ENCODE results near the gene PLEKHA6.

Gene PLEKHA6

GRCh38 chr1:204405988-204406387, 46.3 kb upstream of the PLEKHA6 start:
- no peak for TF ChIP-seq CTCF (IDR thresholded peaks at IDR 0.05; ENCODE audit: control insufficient read depth, extremely low read depth, insufficient read depth)
- 0 out of 2 replicates have a peak overlapping the region, but pooled peaks have one; percentile 78 for H3K4me3 ChIP-seq (ENCODE audit: low read depth, low read length)
- DNase-seq (ENCODE audit: low read depth) = peak; percentile 81

- no peak for TF ChIP-seq CTCF (IDR thresholded peaks at IDR 0.05; ENCODE audit: control insufficient read depth, extremely low read depth, insufficient read depth)
- peak overlapping the region; percentile 28 for H3K4me3 ChIP-seq (ENCODE audit: low read depth, low read length)
These were observed 44.9 kb upstream of the PLEKHA6 start for GRCh38 chr1:204404629-204405028.

GRCh38 chr1:204402391-204402790, 42.7 kb upstream of the PLEKHA6 start:
- DNase-seq (ENCODE audit: low read depth) = no peak
- no peak for TF ChIP-seq CTCF (IDR thresholded peaks at IDR 0.05; ENCODE audit: control insufficient read depth, extremely low read depth, insufficient read depth)
- H3K4me3 ChIP-seq (ENCODE audit: low read depth, low read length) = no peak overlapping the region

More at GRCh38 chr1:204404629-204405028, 44.9 kb upstream of the PLEKHA6 start:
- DNase-seq (ENCODE audit: low read depth) = no peak

- H3K4me3 ChIP-seq (ENCODE audit: low read depth, low read length) = no peak overlapping the region
These were observed 42.0 kb upstream of the PLEKHA6 start for GRCh38 chr1:204401730-204402129.

GRCh38 chr1:204400882-204401510, 41.3 kb upstream of the PLEKHA6 start:
- no peak for TF ChIP-seq CTCF (IDR thresholded peaks at IDR 0.05; ENCODE audit: control insufficient read depth, extremely low read depth, insufficient read depth)
- no peak for DNase-seq (ENCODE audit: low read depth)
- H3K4me3 ChIP-seq (ENCODE audit: low read depth, low read length) = no peak overlapping the region

More at GRCh38 chr1:204401730-204402129, 42.0 kb upstream of the PLEKHA6 start:
- no peak for DNase-seq (ENCODE audit: low read depth)
- no peak for TF ChIP-seq CTCF (IDR thresholded peaks at IDR 0.05; ENCODE audit: control insufficient read depth, extremely low read depth, insufficient read depth)

- peak; percentile 89 for TF ChIP-seq CTCF (IDR thresholded peaks at IDR 0.05; ENCODE audit: control insufficient read depth, extremely low read depth, insufficient read depth)
- DNase-seq (ENCODE audit: low read depth) = peak; percentile 89
- no peak overlapping the region for H3K4me3 ChIP-seq (ENCODE audit: low read depth, low read length)
These were observed 38.7 kb upstream of the PLEKHA6 start for GRCh38 chr1:204398197-204399125.

Data from LNCaP clone FGC (cell line).